ENCODE results near the gene ZC3H6.

DNA sequence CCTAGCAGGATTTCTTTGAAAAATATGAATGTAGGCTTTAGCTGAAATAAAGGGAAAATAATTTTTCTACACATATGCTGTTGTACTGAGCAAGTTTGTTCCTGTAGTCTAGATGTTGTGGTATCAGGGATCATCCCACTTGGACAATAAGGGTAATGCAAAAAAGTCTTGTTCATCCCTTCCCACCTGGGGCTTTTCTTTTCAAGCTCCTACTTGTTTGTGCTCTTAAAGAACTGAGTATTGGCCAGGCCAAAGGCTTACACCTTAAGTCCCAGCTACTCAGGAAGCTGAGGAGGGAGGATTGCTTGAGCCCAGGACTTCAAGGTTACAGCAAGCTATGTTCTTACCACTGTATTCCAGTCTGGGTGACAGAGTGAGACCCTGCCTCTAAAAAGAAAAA lies 35.5 kb downstream of the ZC3H6 start:
- TF ChIP-seq, protein P1, sequence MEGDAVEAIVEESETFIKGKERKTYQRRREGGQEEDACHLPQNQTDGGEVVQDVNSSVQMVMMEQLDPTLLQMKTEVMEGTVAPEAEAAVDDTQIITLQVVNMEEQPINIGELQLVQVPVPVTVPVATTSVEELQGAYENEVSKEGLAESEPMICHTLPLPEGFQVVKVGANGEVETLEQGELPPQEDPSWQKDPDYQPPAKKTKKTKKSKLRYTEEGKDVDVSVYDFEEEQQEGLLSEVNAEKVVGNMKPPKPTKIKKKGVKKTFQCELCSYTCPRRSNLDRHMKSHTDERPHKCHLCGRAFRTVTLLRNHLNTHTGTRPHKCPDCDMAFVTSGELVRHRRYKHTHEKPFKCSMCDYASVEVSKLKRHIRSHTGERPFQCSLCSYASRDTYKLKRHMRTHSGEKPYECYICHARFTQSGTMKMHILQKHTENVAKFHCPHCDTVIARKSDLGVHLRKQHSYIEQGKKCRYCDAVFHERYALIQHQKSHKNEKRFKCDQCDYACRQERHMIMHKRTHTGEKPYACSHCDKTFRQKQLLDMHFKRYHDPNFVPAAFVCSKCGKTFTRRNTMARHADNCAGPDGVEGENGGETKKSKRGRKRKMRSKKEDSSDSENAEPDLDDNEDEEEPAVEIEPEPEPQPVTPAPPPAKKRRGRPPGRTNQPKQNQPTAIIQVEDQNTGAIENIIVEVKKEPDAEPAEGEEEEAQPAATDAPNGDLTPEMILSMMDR (IDR thresholded peaks at IDR 0.05; ENCODE audit: low read depth, low read length): no peak
- TF ChIP-seq MYC (IDR thresholded peaks at IDR 0.05; ENCODE audit: low read depth, low read length): no peak
